Natural killer cell (primary cell): Measurements from ENCODE around the gene CUX1. TPM values are rescaled to one million over a fixed set of nuclear protein-coding genes. Genes with fewer than 3 reads are reported as not detected.

Experiments used
- ATAC-seq, 3 donors: fragments of 150-1000 bp in 2 of 3; fragments of 200-7000 bp in 1 of 3; cut with Tn5 transposase; 1 replicate in 1 of 3; 2 replicates in 2 of 3; pipeline ENCODE4 v1.10.0; 2021; ENCODE audit warnings: mild to moderate bottlenecking in 2 of 3, moderate library complexity in 2 of 3
- DNase-seq, 2 donors: peaks; one replicate each; pipeline versions ENCODE4 v3.0.0 to v3.0.0-alpha.2; 2013 to 2021; ENCODE audit warnings: mixed read lengths in 1 of 2
- H3K27ac ChIP-seq: one replicate; pipeline ENCODE4 v1.5.1; 2013; ENCODE audit warnings: mild to moderate bottlenecking, low read length
- H3K27me3 ChIP-seq: one replicate; pipeline ENCODE4 v1.6.1; 2013; ENCODE audit warnings: low read length; ENCODE audit not compliant: control insufficient read depth, insufficient read depth
- H3K36me3 ChIP-seq: one replicate; pipeline ENCODE4 v1.6.1; 2013; ENCODE audit warnings: low read length; ENCODE audit not compliant: control insufficient read depth, insufficient read depth
- H3K4me1 ChIP-seq: one replicate; pipeline ENCODE4 v1.6.1; 2013; ENCODE audit warnings: low read length; ENCODE audit not compliant: control insufficient read depth, insufficient read depth
- H3K4me3 ChIP-seq: one replicate; pipeline ENCODE4 v1.5.1; 2013; ENCODE audit warnings: low read length
- H3K9me3 ChIP-seq: one replicate; pipeline ENCODE4 v1.6.1; 2013; ENCODE audit warnings: low read length; ENCODE audit not compliant: control insufficient read depth, insufficient read depth
- H3K27ac Mint-ChIP-seq, 2 donors: one replicate each; pipeline ENCODE4 v1.8.0; 2022; ENCODE audit warnings: mild to moderate bottlenecking in 2 of 2, mixed read lengths in 2 of 2, moderate library complexity in 1 of 2
- H3K27me3 Mint-ChIP-seq, 2 donors: one replicate each; pipeline ENCODE4 v1.8.0; 2022; ENCODE audit warnings: low read depth in 2 of 2, mixed read lengths in 2 of 2
- H3K36me3 Mint-ChIP-seq: one replicate; pipeline ENCODE4 v1.8.0; 2022; ENCODE audit warnings: mixed read lengths
- H3K4me1 Mint-ChIP-seq, 2 donors: one replicate each; pipeline ENCODE4 v1.8.0; 2022; ENCODE audit warnings: mixed read lengths in 2 of 2
- H3K4me3 Mint-ChIP-seq: one replicate; pipeline ENCODE4 v1.8.0; 2022; ENCODE audit warnings: mild to moderate bottlenecking, moderate library complexity, mixed read lengths
- H3K9me3 Mint-ChIP-seq, 2 donors: one replicate each; pipeline ENCODE4 v1.8.0; 2022; ENCODE audit warnings: mixed read lengths in 2 of 2
- WGBS: methylation state at CpG from one replicate; pipeline ENCODE4 v1.1.7; 2013; ENCODE audit warnings: missing lambda C conversion rate; ENCODE audit not compliant: insufficient coverage; 5-methylcytosine and 5-hydroxymethylcytosine counted together
- intact Hi-C: fragments of 100-400 bp; cut with micrococcal nuclease; formaldehyde crosslinking; loops from one replicate; pipeline ENCODE4 v1.14.2; 2022
- total RNA-seq, 4 donors: library from RNA; stranded (reverse); fragments of 120-200 nt in 1 of 4; gene quantifications; one replicate each; pipeline versions ENCODE4 v1.2.3 to v1.2.4, GENCODE V29; 2013 to 2022
- TF ChIP-seq, protein P1 (sequence below): fragments of 200-600 bp; IDR thresholded peaks from one replicate; pipeline ENCODE4 v1.8.0; 2022; ENCODE audit warnings: antibody characterized with exemption

The CUX1 gene
- total RNA-seq, 3 donors from 2014 or later (not counting 1 experiment from before 2014, with no cell fraction given) = 59.8 to 77.4 (median 73.6) TPM

DNA sequence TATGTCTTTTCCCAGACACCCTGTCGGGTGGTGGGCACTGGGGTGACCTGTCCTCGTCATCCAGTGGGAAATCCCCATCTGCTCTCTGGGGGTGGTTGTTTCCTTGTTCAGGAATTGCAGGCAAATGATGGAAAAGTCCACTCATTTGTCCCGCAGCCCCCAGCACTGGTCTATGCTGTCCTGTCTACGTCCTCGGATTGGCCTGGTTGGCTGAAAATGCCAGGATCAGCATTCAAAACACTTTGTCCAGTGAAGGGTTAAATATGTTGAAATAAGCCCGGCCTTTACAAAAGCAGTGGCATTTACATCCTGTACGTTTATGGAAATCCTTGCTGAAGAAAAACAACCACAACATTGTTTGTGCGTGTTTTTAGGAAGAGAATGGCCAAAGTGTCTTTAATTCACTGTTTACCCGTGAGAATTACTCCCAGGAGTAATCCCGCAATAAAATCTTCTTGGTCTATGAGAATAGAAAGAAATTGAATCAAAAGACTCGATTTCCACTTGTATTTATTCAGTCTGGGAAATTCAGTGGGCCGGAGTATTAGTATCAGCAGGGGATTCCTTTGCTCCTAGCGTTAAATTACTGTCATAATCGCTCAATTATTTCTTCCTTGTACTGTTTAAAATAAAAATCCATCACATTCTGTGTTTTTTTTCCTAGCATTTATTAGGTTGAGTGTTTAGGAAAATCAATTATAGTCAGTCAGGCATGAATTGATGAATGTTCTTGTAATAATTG, 352.4 kb downstream of the CUX1 start:
- DNase-seq (no peak), ATAC-seq (no peak)
- Histone ChIP-seq H3K27me3 (no peaks in the 10 kb centered on the region), H3K9me3 (no peaks in the 10 kb centered on the region), H3K27ac (no peak overlapping the region), H3K36me3 (peaks cover 3% of the 10 kb centered on the region), H3K4me1 (no peaks in the 10 kb centered on the region), H3K4me3 (no peak overlapping the region)
- no peaks in the 10 kb centered on the region for H3K4me1 Mint-ChIP-seq
- no peak overlapping the region for H3K27ac Mint-ChIP-seq
- WGBS = 92% methylated on average over 13 of the region's 14 CpGs
- H3K9me3 Mint-ChIP-seq = no peaks in the 10 kb centered on the region
- intact Hi-C loops = no loop called here
- no peak overlapping the region for H3K4me3 Mint-ChIP-seq
- H3K36me3 Mint-ChIP-seq = no peaks in the 10 kb centered on the region
- TF ChIP-seq, protein P1, sequence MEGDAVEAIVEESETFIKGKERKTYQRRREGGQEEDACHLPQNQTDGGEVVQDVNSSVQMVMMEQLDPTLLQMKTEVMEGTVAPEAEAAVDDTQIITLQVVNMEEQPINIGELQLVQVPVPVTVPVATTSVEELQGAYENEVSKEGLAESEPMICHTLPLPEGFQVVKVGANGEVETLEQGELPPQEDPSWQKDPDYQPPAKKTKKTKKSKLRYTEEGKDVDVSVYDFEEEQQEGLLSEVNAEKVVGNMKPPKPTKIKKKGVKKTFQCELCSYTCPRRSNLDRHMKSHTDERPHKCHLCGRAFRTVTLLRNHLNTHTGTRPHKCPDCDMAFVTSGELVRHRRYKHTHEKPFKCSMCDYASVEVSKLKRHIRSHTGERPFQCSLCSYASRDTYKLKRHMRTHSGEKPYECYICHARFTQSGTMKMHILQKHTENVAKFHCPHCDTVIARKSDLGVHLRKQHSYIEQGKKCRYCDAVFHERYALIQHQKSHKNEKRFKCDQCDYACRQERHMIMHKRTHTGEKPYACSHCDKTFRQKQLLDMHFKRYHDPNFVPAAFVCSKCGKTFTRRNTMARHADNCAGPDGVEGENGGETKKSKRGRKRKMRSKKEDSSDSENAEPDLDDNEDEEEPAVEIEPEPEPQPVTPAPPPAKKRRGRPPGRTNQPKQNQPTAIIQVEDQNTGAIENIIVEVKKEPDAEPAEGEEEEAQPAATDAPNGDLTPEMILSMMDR = no peak
- H3K27me3 Mint-ChIP-seq = no peaks in the 10 kb centered on the region

DNA sequence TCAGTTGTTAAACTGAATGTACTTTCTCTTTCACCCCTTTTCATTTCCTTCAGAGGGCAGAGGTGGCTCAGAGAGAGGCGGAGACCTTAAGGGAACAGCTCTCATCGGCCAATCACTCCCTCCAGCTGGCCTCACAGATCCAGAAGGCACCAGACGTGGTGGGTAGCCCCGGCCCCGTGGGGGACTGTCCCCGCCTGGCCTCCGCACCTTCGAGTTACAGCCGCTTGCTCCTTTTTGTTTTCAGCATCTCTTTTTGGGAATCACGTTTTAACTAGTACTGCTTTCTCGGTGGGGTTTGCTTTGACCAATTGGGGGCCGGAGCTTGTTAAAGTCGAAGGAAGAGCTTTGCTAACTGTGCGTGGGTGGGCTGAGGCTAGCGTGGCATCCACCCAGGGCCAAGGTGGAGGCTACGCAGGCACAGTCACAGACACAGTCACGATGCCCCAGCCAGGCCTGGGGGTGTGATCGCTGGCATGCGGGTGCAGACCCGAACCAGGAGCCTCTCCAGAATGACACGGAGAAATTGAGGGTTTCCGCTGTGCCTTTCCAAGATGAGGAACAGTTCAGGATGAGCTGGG, 353.1 kb downstream of the CUX1 start:
- 91% methylated on average over 22 of the region's 22 CpGs for WGBS
- Histone ChIP-seq H3K27ac (no peak overlapping the region), H3K4me1 (no peaks in the 10 kb centered on the region), H3K4me3 (no peak overlapping the region), H3K27me3 (no peaks in the 10 kb centered on the region), H3K36me3 (peaks cover 3% of the 10 kb centered on the region), H3K9me3 (no peaks in the 10 kb centered on the region)
- no peak overlapping the region for H3K27ac Mint-ChIP-seq
- TF ChIP-seq, protein P1 = no peak
- H3K9me3 Mint-ChIP-seq = no peaks in the 10 kb centered on the region
- DNase-seq (no peak), ATAC-seq (no peak)
- no peaks in the 10 kb centered on the region for H3K36me3 Mint-ChIP-seq
- H3K4me1 Mint-ChIP-seq = no peaks in the 10 kb centered on the region
- intact Hi-C loops = no loop called here
- H3K4me3 Mint-ChIP-seq = no peak overlapping the region
- no peaks in the 10 kb centered on the region for H3K27me3 Mint-ChIP-seq

DNA sequence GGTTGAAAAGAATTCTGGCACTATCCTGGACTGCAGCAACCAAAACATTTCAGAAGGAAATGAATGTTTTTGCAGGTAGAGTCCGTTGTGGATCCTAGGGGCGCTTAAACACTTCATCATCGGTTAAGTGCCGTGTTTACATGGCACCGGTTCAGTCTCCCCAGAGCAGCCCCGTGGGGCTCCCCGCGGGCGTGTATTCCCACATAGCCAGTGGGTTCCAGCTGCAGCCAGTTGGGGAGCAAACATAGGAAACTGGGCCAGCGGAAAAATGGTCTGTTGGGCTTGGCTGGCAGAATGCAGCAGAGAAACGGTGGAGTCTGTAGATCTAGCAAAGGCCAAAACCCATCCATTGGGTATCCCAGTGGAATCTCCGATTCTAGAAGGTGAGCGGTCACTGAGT, 356.2 kb downstream of the CUX1 start:
- no peaks in the 10 kb centered on the region for H3K27me3 Mint-ChIP-seq
- H3K36me3 Mint-ChIP-seq = no peaks in the 10 kb centered on the region
- Histone ChIP-seq H3K36me3 (peaks cover 3% of the 10 kb centered on the region), H3K4me1 (no peaks in the 10 kb centered on the region), H3K9me3 (no peaks in the 10 kb centered on the region), H3K27me3 (no peaks in the 10 kb centered on the region), H3K27ac (no peak overlapping the region), H3K4me3 (no peak overlapping the region)
- ATAC-seq = no peak
- H3K4me3 Mint-ChIP-seq = no peak overlapping the region
- H3K4me1 Mint-ChIP-seq = no peaks in the 10 kb centered on the region
- 97% methylated on average over 13 of the region's 13 CpGs for WGBS
- no peaks in the 10 kb centered on the region for H3K9me3 Mint-ChIP-seq
- TF ChIP-seq, protein P1 = no peak
- DNase-seq = no peak
- intact Hi-C loops = no loop called here
- H3K27ac Mint-ChIP-seq = no peak overlapping the region
